Upper lobe of left lung (tissue), 4 donors: ENCODE data around the gene ATPAF1.

Experiments used
- POLR2A ChIP-seq, 4 donors: fragments of 450-650 bp; IDR thresholded peaks; one replicate each; pipeline ENCODE4 v1.5.1; 2016 to 2017; ENCODE audit warnings: antibody characterized with exemption in 4 of 4, mild to moderate bottlenecking in 2 of 4
- TF ChIP-seq, protein P1 (sequence below), 6 experiments: fragments of 450-650 bp in 4 of 6; fragments of 200-600 bp in 2 of 6; sonication (generic) in 2 of 6; IDR thresholded peaks; one replicate each; pipeline ENCODE4 v1.5.1; 2016 to 2019; ENCODE audit warnings: antibody characterized with exemption in 6 of 6

DNA sequence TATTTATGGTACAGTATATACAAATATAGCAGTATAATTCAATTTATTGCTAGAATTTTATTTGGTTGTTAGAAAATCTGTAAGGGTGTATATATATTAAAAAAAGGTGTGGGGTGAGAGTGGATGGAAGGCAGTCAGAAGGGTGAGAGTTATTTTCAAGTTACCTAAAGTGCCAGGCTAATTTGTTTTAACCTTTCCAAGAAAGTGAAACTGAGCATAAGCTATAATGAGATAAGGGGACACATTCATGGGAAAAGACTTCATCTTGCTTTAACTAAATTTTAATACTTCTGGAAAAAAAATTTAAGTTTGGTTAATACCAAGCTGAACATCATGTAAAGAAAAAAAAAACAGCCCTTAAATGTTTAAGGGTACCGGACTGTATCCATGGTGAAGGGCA lies 8.4 kb upstream of the ATPAF1 start:
- no peak for TF ChIP-seq POLR2A (IDR thresholded peaks at IDR 0.05)
- TF ChIP-seq, protein P1, sequence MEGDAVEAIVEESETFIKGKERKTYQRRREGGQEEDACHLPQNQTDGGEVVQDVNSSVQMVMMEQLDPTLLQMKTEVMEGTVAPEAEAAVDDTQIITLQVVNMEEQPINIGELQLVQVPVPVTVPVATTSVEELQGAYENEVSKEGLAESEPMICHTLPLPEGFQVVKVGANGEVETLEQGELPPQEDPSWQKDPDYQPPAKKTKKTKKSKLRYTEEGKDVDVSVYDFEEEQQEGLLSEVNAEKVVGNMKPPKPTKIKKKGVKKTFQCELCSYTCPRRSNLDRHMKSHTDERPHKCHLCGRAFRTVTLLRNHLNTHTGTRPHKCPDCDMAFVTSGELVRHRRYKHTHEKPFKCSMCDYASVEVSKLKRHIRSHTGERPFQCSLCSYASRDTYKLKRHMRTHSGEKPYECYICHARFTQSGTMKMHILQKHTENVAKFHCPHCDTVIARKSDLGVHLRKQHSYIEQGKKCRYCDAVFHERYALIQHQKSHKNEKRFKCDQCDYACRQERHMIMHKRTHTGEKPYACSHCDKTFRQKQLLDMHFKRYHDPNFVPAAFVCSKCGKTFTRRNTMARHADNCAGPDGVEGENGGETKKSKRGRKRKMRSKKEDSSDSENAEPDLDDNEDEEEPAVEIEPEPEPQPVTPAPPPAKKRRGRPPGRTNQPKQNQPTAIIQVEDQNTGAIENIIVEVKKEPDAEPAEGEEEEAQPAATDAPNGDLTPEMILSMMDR (IDR thresholded peaks at IDR 0.05) = no peak
